KMS-11 (cell line): ENCODE data around the gene SSBP1.
A peak's percentile ranks its signal among the peaks of the same experiment; 100 is the strongest.

ENCODE experiments used
- H2AFZ ChIP-seq: fragments of 200-600 bp; sonication (generic); 2 replicates; pipeline ENCODE4 v1.6.1; 2016; ENCODE audit warnings: antibody characterized with exemption, mixed run types, low read depth
- H3K27ac ChIP-seq: fragments of 200-600 bp; sonication (generic); 2 replicates; pipeline ENCODE4 v1.6.1; 2016; ENCODE audit warnings: mild to moderate bottlenecking, mixed run types
- H3K27me3 ChIP-seq: fragments of 200-600 bp; sonication (generic); 2 replicates; pipeline ENCODE4 v1.6.1; 2017; ENCODE audit warnings: mild to moderate bottlenecking, low read depth, mixed run types, moderate library complexity; ENCODE audit not compliant: insufficient read depth
- H3K36me3 ChIP-seq: fragments of 200-600 bp; sonication (generic); 2 replicates; pipeline ENCODE4 v1.6.1; 2017; ENCODE audit warnings: mild to moderate bottlenecking, mixed run types; ENCODE audit not compliant: insufficient read depth
- H3K4me1 ChIP-seq: fragments of 200-600 bp; sonication (generic); 2 replicates; pipeline ENCODE4 v1.6.1; 2016; ENCODE audit warnings: mild to moderate bottlenecking, low read depth, mixed run types; ENCODE audit not compliant: poor library complexity, severe bottlenecking
- H3K4me2 ChIP-seq: fragments of 200-600 bp; sonication (generic); 2 replicates; pipeline ENCODE4 v1.7.0; 2016; ENCODE audit warnings: mild to moderate bottlenecking, mixed run types
- H3K4me3 ChIP-seq: fragments of 200-600 bp; sonication (generic); IDR thresholded peaks from 2 replicates; pipeline ENCODE4 v1.6.1; 2017; ENCODE audit warnings: low read depth, low read length, mixed read lengths; ENCODE audit not compliant: insufficient read depth
- H3K79me2 ChIP-seq: fragments of 200-600 bp; sonication (generic); 2 replicates; pipeline ENCODE4 v1.6.1; 2016; ENCODE audit warnings: low read depth, mixed run types; ENCODE audit not compliant: insufficient read depth
- H3K9ac ChIP-seq: fragments of 200-600 bp; sonication (generic); 2 replicates; pipeline ENCODE4 v1.6.1; 2016; ENCODE audit warnings: mild to moderate bottlenecking, mixed run types
- H4K20me1 ChIP-seq: fragments of 200-600 bp; sonication (generic); 2 replicates; pipeline ENCODE4 v1.6.1; 2016; ENCODE audit warnings: mild to moderate bottlenecking, mixed run types; ENCODE audit not compliant: insufficient read depth
- TF ChIP-seq, protein P1 (sequence below): fragments of 200-600 bp; sonication (generic); conservative IDR thresholded peaks from 2 replicates; pipeline ENCODE4 v1.6.1; 2017; ENCODE audit warnings: low read depth, mild to moderate bottlenecking, antibody characterized with exemption, low read length, moderate library complexity, mixed read lengths

Gene SSBP1

DNA sequence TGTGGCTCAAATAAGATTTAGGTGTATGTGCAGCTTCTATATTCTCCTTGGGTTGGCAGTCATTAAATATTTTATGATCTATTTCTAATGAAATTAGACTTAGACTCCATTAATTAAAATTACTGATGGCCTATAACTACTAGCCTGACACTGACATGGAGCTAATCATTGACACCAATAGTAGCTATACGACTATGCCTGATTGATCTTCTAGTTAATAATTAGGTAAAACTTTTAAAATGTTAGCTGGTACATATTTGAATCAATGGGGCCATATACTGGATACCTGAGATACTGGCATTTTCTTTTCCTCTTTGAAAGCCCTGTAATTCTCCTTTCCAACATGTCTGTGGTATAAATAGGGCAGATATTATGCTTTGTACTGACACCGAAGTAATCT lies 15.6 kb upstream of the SSBP1 start:
- no peaks in the 10 kb centered on the region for H4K20me1 ChIP-seq
- no peak overlapping the region for H3K4me3 ChIP-seq
- H3K4me2 ChIP-seq, result no peak overlapping the region
- no peaks in the 10 kb centered on the region for H3K4me1 ChIP-seq
- H3K36me3 ChIP-seq, result no peaks in the 10 kb centered on the region
- H3K27ac ChIP-seq, result no peak overlapping the region
- no peaks in the 10 kb centered on the region for H3K27me3 ChIP-seq
- no peak overlapping the region for H2AFZ ChIP-seq
- no peak overlapping the region for H3K9ac ChIP-seq
- TF ChIP-seq, protein P1, sequence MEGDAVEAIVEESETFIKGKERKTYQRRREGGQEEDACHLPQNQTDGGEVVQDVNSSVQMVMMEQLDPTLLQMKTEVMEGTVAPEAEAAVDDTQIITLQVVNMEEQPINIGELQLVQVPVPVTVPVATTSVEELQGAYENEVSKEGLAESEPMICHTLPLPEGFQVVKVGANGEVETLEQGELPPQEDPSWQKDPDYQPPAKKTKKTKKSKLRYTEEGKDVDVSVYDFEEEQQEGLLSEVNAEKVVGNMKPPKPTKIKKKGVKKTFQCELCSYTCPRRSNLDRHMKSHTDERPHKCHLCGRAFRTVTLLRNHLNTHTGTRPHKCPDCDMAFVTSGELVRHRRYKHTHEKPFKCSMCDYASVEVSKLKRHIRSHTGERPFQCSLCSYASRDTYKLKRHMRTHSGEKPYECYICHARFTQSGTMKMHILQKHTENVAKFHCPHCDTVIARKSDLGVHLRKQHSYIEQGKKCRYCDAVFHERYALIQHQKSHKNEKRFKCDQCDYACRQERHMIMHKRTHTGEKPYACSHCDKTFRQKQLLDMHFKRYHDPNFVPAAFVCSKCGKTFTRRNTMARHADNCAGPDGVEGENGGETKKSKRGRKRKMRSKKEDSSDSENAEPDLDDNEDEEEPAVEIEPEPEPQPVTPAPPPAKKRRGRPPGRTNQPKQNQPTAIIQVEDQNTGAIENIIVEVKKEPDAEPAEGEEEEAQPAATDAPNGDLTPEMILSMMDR, result no peak
- no peaks in the 10 kb centered on the region for H3K79me2 ChIP-seq

DNA sequence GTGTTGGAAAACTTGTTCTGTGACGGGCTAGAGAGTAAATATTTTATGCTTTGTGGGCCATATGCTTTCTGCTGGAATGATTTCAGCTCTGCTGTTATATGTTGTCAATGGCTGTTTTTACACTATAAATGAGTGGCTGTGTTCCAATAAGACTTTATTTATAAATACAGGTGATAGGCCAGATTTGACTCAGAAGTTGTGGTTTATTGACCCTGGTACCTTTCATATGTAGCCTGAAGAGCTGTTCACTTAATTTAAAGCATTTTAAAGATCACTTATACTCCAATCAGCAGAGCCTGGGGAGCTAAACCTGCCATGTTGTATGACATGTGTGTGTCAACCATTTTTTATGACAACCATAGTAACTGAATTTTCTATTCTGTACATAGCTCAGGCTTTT lies 9.1 kb upstream of the SSBP1 start:
- H3K4me3 ChIP-seq, result no peak overlapping the region
- no peaks in the 10 kb centered on the region for H3K79me2 ChIP-seq
- H3K27me3 ChIP-seq, result no peaks in the 10 kb centered on the region
- no peak overlapping the region for H3K4me2 ChIP-seq
- H3K36me3 ChIP-seq, result no peaks in the 10 kb centered on the region
- no peak overlapping the region for H3K27ac ChIP-seq
- no peaks in the 10 kb centered on the region for H3K4me1 ChIP-seq
- H3K9ac ChIP-seq, result no peak overlapping the region
- H4K20me1 ChIP-seq, result no peaks in the 10 kb centered on the region
- TF ChIP-seq, protein P1, result no peak
- H2AFZ ChIP-seq, result no peak overlapping the region

DNA sequence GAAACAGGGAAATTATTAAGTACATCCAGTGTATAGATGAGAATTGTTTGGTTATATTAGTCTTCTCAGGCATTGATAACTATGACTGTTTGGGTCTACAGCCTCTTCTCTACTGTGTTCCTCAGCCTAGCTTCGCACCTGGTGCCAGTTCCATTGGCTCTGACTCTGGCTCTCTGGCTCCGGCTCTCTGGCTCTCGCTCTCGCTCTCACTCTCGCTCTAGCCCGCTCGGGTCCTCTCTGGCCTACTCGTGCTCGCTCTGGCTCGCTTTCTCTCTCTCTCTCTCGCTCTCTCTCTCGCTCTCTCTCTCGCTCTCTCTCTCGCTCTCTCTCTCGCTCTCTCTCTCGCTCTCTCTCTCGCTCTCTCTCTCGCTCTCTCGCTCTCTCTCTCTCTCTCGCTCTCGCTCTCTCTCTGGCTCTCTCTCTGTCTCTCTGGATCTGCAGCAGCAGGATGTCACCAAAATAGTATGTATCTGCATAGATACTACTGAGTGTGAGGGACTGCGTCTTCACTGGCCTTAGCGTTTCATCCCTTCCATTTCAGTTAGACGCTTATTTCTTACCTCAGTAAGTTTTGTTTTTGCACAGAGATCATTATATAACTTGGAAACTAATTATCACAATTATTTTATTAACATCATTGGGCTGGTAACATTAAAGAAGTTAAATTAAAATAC lies 6.5 kb upstream of the SSBP1 start:
- Histone ChIP-seq H3K4me2 (no peak overlapping the region), H3K27me3 (no peaks in the 10 kb centered on the region), H3K27ac (no peak overlapping the region), H3K79me2 (no peaks in the 10 kb centered on the region), H3K9ac (no peak overlapping the region), H3K4me3 (no peak overlapping the region), H3K36me3 (no peaks in the 10 kb centered on the region), H4K20me1 (no peaks in the 10 kb centered on the region), H3K4me1 (peaks cover under 1% of the 10 kb centered on the region), H2AFZ (no peak overlapping the region)
- TF ChIP-seq, protein P1, result no peak

DNA sequence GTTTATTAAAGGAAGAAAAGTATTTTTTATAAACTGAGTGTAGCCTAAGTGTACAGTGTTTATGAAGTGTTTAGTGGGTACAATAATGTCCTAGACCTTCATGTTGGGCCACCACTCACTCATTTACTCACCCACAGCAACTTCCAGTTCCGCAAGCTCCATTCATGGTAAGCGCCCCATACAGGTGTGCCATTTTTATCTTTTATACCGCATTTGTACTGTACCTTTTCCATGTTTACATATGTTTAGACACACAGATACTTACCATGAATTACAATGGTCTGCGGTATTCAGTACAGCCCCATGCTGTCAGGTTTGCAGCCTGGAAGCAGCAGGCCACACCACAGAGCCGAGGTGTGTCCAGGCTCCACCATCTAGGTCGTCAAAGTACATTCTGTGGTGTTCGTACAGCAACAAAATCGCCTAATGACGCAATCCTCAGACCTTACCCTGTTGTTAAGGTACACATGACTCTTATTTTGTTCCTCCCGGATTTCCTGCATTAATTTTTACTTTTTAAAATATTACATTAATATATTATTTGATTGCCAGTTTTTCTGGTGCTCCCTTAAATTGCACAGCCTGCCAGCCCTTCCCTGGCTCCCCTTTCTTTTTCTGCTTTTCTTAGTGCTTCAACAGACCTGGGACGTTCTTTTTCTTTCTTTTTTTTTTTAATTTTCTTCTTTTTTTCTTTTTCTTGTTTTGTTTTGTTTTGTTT lies 881 bp upstream of the SSBP1 start:
- H3K27me3 ChIP-seq, result no peaks in the 10 kb centered on the region
- H4K20me1 ChIP-seq, result no peaks in the 10 kb centered on the region
- no peak overlapping the region for H3K4me3 ChIP-seq
- H3K9ac ChIP-seq, result peak overlapping the region; percentile 68
- peak overlapping the region; percentile 89 for H2AFZ ChIP-seq
- TF ChIP-seq, protein P1, result no peak
- H3K36me3 ChIP-seq, result peaks cover 11% of the 10 kb centered on the region; the same call in 1 of the 2 replicates
- peaks cover 28% of the 10 kb centered on the region for H3K4me1 ChIP-seq
- H3K4me2 ChIP-seq, result peak overlapping the region; percentile 61
- H3K27ac ChIP-seq, result peak overlapping the region; percentile 80
- peaks cover 32% of the 10 kb centered on the region for H3K79me2 ChIP-seq
